Activated CD4-positive, alpha-beta T cell treated with anti-CD3 and anti-CD28 coated beads, Interleukin-2, Interleukin-4, amounts not matched to agents 100 ng/mL and 50 ng/mL, durations not matched to agents 16 hours and 8 hours (primary cell): ENCODE results near the gene EXOC4.

ENCODE experiments used
- DNase-seq: peaks from one replicate; pipeline ENCODE4 v3.0.0-alpha.2; 2020; ENCODE audit warnings: low spot score

Gene EXOC4

GRCh38 chr7:134037991-134038390, 785.1 kb downstream of the EXOC4 start:
- no peak for DNase-seq

- DNase-seq: no peak
Observed at GRCh38 chr7:134040988-134041387, 788.1 kb downstream of the EXOC4 start.

GRCh38 chr7:134041477-134041876, 788.6 kb downstream of the EXOC4 start:
- DNase-seq: no peak

- no peak for DNase-seq
Observed at GRCh38 chr7:134042307-134042706, 789.4 kb downstream of the EXOC4 start.

- DNase-seq: no peak
Observed at GRCh38 chr7:134044682-134045081, 791.8 kb downstream of the EXOC4 start.

GRCh38 chr7:134045716-134046115, 792.8 kb downstream of the EXOC4 start:
- no peak for DNase-seq

GRCh38 chr7:134046594-134047128, 793.8 kb downstream of the EXOC4 start:
- no peak for DNase-seq

- DNase-seq: no peak
Observed at GRCh38 chr7:134047675-134048074, 794.8 kb downstream of the EXOC4 start.

GRCh38 chr7:134048166-134048565, 795.3 kb downstream of the EXOC4 start:
- DNase-seq: no peak

- DNase-seq: no peak
Observed at GRCh38 chr7:134051020-134051419, 798.1 kb downstream of the EXOC4 start.

GRCh38 chr7:134056816-134057215, 803.9 kb downstream of the EXOC4 start:
- DNase-seq: no peak

GRCh38 chr7:134058521-134058920, 805.6 kb downstream of the EXOC4 start:
- no peak for DNase-seq

- no peak for DNase-seq
Observed at GRCh38 chr7:134058980-134059379, 806.1 kb downstream of the EXOC4 start.

GRCh38 chr7:134059921-134060320, 807.0 kb downstream of the EXOC4 start:
- DNase-seq: no peak

- no peak for DNase-seq
Observed at GRCh38 chr7:134060874-134061273, 808.0 kb downstream of the EXOC4 start.

GRCh38 chr7:134062460-134062859, 809.6 kb downstream of the EXOC4 start:
- no peak for DNase-seq

GRCh38 chr7:134065415-134065814, 812.5 kb downstream of the EXOC4 start:
- DNase-seq: no peak

- DNase-seq: no peak
Observed at GRCh38 chr7:134067164-134067563, 814.3 kb downstream of the EXOC4 start.

- no peak for DNase-seq
Observed at GRCh38 chr7:134068670-134069069, 815.8 kb downstream of the EXOC4 start.

- DNase-seq: no peak
Observed at GRCh38 chr7:134069187-134069586, 816.3 kb downstream of the EXOC4 start.

GRCh38 chr7:134070673-134071072, 817.8 kb downstream of the EXOC4 start:
- no peak for DNase-seq

- DNase-seq: no peak
Observed at GRCh38 chr7:134071355-134072331, 818.8 kb downstream of the EXOC4 start.

- DNase-seq: no peak
Observed at GRCh38 chr7:134073276-134073675, 820.4 kb downstream of the EXOC4 start.

- DNase-seq: no peak
Observed at GRCh38 chr7:134075799-134076198, 822.9 kb downstream of the EXOC4 start.
